GM18511 (cell line): ENCODE data around the gene BMP4.
"Not testable (repeated sequence)": the region's sequence is repeated elsewhere in the genome, so short reads cannot be mapped to it uniquely, and the experiment has no call there.

ENCODE experiments used
- ATAC-seq: cut with Tn5 transposase; IDR thresholded peaks from one replicate; pipeline ENCODE4 v1.9.1; 2021; ENCODE audit warnings: mild to moderate bottlenecking, moderate library complexity; ENCODE audit not compliant: unreplicated experiment

The BMP4 gene

GRCh38 chr14:53956427-53957201 lies at the start of gene BMP4:
Gene BMP4, minus strand, starts transcription at chr14:53956825. Its CDS starts 4,603 bp downstream, at chr14:53952222.
- ATAC-seq, result no peak

- ATAC-seq, result no peak
Observed at GRCh38 chr14:54003064-54003463, 46.4 kb upstream of the BMP4 start.

GRCh38 chr14:54002653-54003052 lies 46.0 kb upstream of the BMP4 start:
- ATAC-seq, result no peak

- ATAC-seq, result no peak
Observed at GRCh38 chr14:54001189-54001878, 44.7 kb upstream of the BMP4 start.

GRCh38 chr14:54000341-54000811 lies 43.8 kb upstream of the BMP4 start:
- ATAC-seq, result no peak

- no peak for ATAC-seq
Observed at GRCh38 chr14:53999061-53999488, 42.5 kb upstream of the BMP4 start.

GRCh38 chr14:53996041-53996440 lies 39.4 kb upstream of the BMP4 start:
- ATAC-seq, result no peak

GRCh38 chr14:53993920-53994607 lies 37.4 kb upstream of the BMP4 start:
- ATAC-seq, result no peak

- ATAC-seq, result no peak
Observed at GRCh38 chr14:53990978-53991377, 34.4 kb upstream of the BMP4 start.

GRCh38 chr14:53986718-53987117 lies 30.1 kb upstream of the BMP4 start:
- not testable (repeated sequence) for ATAC-seq

GRCh38 chr14:53984958-53985357 lies 28.3 kb upstream of the BMP4 start:
- ATAC-seq, result not testable (repeated sequence)

GRCh38 chr14:53983112-53983511 lies 26.5 kb upstream of the BMP4 start:
- ATAC-seq, result no peak

GRCh38 chr14:53982546-53982945 lies 25.9 kb upstream of the BMP4 start:
- ATAC-seq, result no peak

- ATAC-seq, result no peak
Observed at GRCh38 chr14:53979747-53980642, 23.4 kb upstream of the BMP4 start.

GRCh38 chr14:53979113-53979681 lies 22.6 kb upstream of the BMP4 start:
- ATAC-seq, result no peak

- ATAC-seq, result no peak
Observed at GRCh38 chr14:53978194-53978593, 21.6 kb upstream of the BMP4 start.

- no peak for ATAC-seq
Observed at GRCh38 chr14:53975444-53975843, 18.8 kb upstream of the BMP4 start.

GRCh38 chr14:53971521-53971920 lies 14.9 kb upstream of the BMP4 start:
- no peak for ATAC-seq

GRCh38 chr14:53969326-53969725 lies 12.7 kb upstream of the BMP4 start:
- ATAC-seq, result no peak

GRCh38 chr14:53968726-53969125 lies 12.1 kb upstream of the BMP4 start:
- no peak for ATAC-seq
